H1 (cell line): ENCODE results near the gene TXK. TPM values are rescaled to one million over a fixed set of nuclear protein-coding genes. Genes with fewer than 3 reads are reported as not detected.

Experiments used
- TAF7 ChIP-seq: optimal IDR thresholded peaks from 2 replicates; pipeline ENCODE3; 2011; ENCODE audit warnings: low read depth, mild to moderate bottlenecking, inconsistent platforms, low read length, moderate library complexity, borderline replicate concordance
- polyA plus RNA-seq, 7 experiments: library from polyadenylated mRNA; depleted of rRNA in 3 of 7; stranded (reverse) in 5 of 7; unstranded in 2 of 7; fragments of >200 nt in 5 of 7; fragments of 200-250 nt in 2 of 7; gene quantifications; 1 replicate in 5 of 7; 2 replicates in 1 of 7; 4 replicates in 1 of 7; pipeline versions ENCODE4 v1.2.1 to v1.2.3, GENCODE V29; 2011 to 2013; ENCODE audit warnings: missing spikeins in 2 of 7, mixed read lengths in 2 of 7
- total RNA-seq: library from RNA; stranded (reverse); fragmentation: NEBNext Ultra II Directional; extraction: Animal tissue kit (Norgen Biotek cat#: 25700); gene quantifications from 2 replicates; pipeline ENCODE4 v1.2.1, GENCODE V29; 2021

TXK gene
- total and polyA plus RNA-seq, 2 of the 8 experiments (the other 6 are each of a cell fraction or from before 2014, with no cell fraction given), result not detected

DNA sequence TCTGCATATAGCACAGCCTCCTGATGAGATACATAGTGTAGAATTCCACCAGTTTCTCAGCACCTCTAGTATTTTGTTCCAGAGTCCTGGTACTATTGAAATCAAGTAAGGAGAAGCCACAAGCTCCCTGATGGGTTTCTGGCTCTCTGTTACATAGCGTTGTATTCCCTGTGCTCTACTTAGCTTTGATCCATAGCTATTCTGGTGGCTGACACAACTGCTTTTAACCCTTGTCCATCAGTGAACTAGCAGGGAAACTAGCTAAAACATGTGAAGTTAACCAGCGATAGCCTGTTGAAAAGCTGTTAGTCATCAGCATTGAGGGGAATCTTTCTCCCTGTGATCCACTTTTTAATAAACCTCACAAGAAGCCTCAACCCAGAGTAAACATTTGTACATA is 90.5 kb downstream of the TXK start (continued):
- TF ChIP-seq TAF7, result no peak
